CD4-positive, alpha-beta T cell treated with Interleukin-6 for 4 hours (primary cell): ENCODE measurements around the gene CCDC47.
"Not testable (repeated sequence)": the region's sequence is repeated elsewhere in the genome, so short reads cannot be mapped to it uniquely, and the experiment has no call there.

Experiments
- DNase-seq: peaks from one replicate; pipeline ENCODE4 v3.0.0-alpha.2; 2020; ENCODE audit warnings: mixed read lengths

CCDC47 gene, protein sequence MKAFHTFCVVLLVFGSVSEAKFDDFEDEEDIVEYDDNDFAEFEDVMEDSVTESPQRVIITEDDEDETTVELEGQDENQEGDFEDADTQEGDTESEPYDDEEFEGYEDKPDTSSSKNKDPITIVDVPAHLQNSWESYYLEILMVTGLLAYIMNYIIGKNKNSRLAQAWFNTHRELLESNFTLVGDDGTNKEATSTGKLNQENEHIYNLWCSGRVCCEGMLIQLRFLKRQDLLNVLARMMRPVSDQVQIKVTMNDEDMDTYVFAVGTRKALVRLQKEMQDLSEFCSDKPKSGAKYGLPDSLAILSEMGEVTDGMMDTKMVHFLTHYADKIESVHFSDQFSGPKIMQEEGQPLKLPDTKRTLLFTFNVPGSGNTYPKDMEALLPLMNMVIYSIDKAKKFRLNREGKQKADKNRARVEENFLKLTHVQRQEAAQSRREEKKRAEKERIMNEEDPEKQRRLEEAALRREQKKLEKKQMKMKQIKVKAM

DNA sequence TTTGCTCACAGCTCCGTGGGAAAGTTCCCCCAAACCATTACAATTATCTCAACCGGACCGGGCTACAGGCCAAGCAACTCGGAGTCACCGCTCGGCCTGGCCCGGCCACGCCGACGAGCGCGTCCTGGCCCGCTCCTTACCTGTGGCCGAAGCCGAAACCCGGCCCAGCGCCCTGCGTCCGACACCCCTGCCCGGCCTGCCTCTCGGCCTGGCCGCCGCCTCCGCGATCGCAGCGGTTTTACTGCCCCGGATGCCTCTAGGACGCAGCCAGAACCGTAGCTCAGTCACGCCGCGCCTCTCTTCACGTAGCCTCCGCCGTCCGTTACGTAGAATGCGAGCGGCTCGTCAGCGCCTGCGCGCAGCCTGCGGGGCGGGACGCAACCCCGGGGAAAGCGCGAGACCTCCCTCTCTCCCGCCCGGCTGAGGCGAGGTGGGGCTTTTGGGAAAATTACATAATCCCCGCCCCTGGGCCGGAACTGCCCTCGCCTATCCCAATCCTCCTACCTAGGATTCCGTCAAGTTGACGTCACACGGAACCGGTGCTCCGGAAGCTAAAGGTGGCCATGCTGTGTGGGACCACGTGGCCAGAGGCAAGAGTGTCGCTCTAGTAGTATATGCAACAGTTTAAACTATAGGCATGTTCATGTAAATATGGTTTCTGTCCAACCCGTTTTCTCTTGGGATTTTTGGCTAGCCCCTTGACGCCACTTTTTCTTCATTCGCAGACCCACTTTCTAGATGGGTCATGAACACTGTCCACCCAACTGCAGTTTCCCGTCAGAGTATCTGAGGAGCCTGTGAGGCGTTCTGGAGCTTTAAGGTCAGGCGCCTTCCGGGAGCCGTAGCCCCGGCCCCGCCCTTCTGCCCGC lies at the start of gene CCDC47:
CCDC47 (minus strand) TSS at position 326 of the 869 bp plus-strand sequence. CDS start 7,422 bp downstream, outside the sequence.
- peak; percentile 99 for DNase-seq

DNA sequence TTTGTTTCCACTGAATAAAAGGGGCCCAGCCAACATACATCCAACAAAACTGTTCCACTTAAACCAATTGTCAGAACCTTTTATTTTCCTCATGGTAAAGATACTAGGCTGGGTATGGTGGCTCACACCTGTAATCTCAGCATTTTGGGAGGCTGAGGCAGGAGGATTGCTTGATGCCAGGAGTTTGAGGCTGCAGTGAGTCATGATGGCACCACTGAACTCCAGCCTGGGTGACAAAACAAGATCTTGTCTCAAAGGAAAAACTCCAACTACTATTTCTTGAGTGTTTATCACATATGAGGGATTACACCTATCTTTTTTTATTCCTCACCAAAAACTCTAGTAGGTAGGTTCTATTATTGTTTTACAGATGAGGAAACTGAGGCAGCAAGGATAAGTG lies 49.1 kb upstream of the CCDC47 start:
- DNase-seq, result no peak

DNA sequence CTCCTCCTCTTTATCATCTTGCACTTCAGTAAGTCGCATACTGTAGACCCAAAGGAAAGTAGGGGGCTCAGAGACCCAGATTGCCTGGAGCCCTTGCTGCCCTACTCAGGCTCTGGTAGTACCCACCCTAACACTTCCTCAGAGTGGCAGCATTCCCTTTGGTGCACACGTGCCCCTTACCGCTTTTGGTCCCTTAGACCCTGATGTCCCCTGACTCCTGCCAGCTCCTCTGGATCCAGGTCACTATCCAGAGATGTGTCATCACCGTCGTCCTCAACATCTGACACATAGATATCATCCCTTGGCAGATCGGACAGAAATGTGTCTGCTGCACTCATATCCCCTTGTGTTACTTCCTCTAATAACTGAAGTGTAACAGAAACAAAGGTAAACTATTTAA lies 48.4 kb upstream of the CCDC47 start:
- no peak for DNase-seq

DNA sequence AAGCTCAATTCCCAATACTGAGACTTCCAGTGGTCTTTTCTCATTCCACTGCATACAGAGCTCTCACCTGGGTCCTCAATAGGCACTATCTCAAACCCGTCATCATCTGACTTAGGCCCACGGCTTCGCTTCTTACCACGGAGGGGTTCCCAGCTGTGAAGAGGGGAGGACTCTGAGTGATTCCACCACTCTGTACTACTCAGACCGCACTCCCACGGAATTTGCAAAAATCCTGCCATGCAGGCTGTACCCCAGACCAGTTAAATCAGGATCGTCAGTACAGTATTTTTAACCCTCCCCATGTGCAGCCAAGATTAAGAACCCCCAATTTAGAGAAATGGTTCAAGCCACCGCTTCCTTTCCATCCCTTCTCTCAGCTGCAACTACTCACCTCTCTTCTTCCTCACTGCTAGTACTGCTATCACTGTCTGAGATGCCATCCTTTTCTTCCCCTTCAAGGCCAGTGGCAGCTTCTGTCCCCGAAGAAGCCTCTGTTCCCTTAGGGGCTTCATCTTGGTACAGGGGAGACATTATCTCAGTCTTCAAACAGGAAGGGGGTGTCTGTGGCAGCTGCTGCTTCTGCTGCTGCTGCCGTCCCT lies 47.7 kb upstream of the CCDC47 start:
- DNase-seq, result no peak

DNA sequence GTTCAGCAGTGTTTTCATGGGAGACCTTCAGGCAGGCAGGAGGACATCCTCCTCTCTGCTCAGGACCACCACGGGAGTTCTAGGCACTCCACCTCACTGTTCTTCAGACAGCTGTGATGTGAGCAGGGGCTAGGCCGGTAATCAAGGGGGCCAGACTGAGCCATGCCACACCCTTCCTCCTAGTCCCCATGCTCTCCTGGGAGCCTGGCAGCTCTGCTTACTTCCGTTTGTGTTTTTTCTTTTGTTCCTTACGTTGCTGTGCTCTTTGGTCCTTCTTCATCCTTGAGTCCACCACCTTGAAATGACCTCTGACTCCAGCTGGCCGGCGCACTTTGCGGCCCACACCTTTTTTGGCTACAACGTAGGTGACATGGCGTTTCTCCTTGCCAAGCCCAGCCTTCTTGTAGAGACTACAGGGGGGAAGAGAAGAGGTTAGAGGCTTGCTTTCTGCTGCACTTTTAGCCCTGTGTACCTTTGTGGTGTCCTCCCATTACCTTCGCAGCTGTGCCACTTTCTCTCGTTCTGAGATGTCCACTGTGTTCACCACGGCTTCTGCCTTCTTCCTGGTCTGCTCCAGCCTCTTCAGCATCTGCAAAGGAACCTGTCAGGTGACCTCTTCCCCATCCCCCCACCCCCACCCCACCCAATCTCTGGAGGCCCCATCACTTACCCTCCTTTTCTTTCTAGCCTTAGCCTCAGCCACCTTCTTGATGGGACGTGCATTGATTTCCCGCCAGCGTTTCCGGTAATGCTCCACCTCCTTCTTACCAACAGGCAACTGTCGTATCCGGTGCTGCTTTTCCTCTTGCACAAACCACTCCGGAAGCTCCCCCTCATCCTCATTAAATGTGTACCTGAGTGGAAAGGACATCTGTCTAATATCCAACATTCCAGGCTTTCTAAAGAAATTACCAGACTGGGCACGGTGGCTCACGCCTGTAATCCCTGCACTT lies 46.5 kb upstream of the CCDC47 start:
- peak; percentile 34 for DNase-seq

DNA sequence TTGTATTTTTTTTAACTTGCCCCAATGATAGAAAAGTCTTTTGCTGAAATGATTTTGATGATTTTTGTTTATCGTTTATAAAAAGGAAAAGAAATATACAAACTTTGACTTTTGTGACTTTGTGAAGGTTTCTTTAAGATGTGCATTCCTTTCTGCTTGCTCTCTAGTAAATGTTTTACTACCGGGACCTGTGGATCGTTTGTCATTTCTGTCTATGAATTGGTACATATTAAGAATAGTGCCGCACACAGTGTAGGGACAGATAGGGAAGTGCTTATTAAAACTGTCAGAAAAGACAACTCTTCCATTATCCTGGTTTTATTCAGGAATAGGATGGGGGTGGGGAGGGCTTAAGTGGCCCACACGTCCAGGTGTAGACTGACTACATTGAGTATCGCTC lies 45.7 kb upstream of the CCDC47 start:
- no peak for DNase-seq

DNA sequence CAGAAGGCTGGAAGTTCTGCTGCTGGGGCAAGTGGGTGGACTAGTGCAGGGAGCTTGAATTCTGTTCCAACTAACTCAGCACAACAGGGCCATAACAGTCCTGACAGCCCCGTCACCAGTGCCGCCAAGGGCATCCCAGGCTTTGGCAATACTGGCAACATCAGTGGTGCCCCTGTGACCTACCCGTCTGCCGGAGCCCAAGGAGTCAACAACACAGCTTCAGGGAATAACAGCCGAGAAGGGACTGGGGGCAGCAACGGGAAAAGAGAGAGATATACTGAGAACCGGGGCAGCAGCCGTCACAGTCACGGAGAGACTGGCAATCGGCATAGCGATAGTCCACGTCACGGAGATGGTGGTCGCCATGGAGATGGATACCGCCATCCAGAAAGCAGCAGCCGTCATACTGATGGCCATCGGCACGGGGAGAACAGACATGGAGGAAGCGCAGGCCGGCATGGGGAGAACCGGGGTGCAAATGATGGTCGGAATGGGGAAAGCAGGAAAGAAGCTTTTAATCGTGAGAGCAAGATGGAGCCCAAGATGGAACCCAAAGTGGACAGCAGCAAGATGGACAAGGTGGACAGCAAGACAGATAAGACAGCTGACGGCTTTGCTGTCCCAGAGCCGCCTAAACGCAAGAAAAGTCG lies 44.5 kb upstream of the CCDC47 start:
- no peak for DNase-seq

DNA sequence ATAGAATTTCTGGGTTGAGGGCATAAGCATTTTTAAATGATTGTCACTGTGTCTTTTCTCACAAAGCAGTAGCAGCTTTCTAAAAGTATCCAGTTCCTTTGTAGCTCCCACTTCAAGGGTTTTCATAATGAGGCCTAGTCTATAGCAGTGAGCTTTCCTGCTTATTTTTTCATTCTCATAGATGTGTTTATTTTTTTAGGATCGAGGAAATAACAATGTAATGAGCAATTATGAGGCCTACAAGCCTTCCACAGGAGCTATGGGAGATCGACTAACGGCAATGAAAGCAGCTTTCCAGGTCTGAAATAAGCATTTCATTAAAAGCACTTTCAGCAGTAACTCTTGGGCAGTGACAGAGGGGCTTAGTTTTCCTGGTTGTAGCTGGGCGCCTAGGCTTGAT lies 43.3 kb upstream of the CCDC47 start:
- DNase-seq, result no peak

DNA sequence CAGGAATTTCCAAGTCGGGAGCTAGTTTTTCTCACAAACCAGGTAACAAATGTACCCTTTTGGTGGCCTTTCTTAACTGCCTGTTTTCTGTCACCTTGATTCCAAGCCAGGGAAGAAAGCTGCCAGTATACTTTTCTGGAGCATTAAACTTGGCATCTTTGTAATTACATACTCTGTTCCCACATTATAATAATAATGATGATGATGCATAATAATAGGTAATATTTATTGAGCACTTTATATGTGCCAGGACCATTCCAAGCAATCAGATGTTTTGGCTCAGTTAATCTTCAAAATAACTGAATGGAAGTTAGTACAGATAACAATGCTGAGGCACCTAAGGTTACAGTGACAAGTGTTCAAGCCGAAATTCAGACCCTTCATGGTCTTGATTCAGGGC lies 42.7 kb upstream of the CCDC47 start:
- no peak for DNase-seq

DNA sequence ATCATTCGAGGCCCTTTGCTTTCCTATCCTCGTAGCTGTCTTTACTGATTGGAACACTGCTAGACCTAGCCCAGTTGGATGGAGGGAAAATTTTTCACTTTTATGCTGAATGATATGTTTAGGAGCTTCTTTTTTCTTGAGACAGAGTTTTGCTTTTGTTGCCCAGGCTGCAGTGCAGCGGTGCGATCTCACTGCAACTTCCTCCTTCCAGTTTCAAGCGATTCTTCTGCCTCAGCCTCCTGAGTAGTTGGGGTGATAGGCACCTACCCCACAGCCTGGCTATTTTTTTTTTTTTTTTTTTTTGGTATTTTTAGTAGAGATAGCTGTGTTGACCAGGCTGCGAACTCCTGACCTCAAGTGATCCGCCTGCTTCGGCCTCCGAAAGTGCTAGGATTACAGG lies 36.6 kb upstream of the CCDC47 start:
- no peak for DNase-seq

DNA sequence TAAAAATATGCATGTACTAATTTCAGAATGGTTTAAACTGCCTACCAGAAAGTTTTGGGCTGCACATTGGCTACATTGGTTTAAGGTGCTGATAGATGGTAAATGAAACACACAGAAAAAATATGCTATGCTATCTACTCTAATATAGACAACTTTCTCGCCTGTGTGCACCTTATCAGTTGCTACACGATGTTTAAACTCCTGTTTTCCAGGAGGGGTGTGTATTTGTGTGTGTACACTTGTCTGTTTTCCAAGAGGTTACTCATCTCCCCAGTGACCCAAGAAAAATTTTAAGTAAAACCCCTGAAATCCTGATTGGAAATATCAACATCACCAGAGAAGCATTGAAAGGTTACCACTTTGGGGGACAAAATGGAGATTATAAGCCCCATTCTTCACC lies 32.2 kb upstream of the CCDC47 start:
- no peak for DNase-seq

DNA sequence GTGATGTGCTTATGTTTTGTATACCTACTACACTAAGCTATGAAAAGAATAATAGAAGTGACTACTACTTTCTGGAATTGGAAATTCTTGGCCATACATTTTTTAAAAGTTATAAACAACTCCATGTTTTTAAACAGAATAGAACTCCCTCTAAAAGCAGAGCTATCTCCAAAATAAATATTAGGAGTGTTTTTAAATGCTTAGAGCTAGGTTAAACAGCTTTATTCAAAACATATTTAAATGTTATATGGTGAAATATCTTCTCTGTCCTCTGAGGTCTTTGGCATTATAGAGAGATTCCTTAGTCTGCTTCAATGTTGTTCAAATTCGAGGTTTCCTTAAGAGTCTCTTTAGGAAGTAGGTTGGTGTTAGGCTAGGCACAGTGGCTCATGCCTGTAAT lies 30.9 kb upstream of the CCDC47 start:
- DNase-seq, result no peak

DNA sequence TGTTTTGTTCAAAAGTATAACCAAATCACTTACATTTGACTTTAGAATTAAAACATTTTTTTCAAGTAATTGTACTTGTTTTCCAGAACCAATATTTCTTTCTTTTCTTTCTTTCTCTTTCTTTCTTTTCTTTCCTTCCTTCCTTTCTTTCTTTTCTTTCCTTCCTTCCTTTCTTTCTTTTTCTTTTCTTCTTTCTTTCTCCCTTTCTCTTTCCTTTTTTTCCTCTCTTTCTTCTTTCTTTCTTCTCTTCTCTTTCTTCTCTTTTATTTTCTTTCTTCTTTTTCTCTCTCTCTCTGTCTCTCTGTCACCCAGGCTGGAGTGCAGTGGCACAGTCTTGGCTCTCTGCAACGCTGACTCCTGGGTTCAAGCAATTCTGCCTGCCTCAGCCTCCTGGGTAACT lies 27.4 kb upstream of the CCDC47 start:
- DNase-seq, result no peak

DNA sequence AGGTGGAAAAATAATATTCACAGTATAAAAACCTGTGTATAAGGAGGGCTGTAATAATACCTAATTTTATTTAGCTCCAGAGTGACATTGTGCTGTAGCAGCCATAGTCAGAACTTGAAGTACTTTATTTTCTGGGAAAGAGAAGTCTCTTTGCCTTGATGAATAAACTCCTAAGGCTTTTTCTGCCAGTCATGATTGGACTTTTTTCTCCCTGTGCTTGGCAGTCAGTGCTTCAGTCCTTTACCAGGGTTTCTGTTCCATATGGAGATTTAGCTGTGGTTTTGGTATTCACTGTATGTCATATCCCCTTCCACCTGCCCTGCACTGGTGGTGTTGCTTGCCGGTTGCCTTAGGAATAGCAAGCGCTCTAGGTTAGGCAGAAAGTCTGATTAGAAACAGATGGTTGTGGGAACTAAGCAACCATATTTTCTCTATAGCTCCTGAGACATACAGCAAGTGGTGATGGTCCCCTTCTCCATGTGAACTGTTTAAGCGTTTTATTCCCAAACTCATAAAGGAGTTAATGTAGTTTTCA lies 25.2 kb upstream of the CCDC47 start:
- no peak for DNase-seq

DNA sequence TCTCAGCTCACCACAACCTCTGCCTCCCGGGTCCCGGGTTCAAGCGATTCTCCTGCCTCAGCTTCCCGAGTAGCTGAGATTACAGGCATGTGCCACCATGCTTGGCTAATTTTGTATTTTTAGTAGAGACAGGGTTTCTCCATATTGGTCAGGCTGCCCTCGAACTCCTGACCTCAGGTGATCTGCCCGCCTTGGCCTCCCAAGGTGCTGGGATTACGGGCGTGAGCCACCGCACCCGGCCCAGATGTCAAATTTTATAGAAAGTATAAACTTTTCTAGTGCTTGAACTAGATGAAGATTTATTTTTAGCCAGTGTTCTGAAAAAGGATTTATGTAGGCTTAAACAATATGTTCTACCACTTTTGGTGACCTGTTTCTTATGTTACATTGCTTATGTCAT lies 23.0 kb upstream of the CCDC47 start:
- not testable (repeated sequence) for DNase-seq

DNA sequence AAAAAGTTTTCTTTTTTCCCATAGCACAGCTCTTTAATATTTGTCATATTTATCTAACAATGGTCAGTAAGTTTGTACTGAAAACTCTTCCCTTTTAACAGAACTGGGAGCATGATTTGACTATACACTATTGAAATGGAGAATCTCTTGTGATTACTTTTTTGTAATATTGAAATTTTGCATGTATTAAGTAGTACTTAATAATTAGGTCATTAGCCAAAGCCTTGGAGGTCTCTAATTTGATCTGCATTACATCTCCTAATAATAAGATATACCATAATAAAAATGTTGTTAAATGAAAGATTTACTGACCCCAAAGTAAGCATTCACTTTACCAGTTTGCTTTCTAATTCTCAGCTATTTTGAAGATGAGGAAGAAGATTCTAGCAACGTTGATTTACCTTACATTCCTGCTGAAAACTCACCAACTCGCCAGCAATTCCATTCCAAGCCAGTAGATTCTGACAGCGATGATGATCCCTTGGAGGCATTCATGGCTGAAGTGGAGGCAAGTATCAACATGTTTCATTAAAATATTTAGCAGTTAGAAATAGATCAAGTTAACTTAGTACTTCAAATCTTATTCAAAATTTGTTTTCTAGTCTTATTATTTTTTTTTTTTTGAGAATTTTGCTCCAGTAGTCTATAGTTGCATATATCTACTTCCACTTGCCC lies 18.8 kb upstream of the CCDC47 start:
- DNase-seq, result no peak

DNA sequence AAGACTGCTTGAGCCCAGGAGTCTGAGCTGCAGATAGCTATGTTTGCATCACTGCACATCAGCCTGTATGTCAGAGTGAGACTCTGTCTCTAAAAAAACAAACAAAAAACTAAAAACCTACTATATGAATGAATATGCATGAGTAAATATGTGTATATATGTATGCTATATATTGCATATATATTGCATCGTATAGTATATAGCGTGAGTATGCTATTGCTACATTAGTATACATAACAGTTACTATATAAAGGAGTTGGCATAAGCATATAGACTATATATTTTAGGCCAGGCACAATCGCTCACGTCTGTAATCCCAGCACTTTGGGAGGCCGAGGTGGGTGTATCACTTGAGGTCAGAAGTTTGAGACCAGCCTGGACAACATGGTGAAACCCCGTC lies 16.7 kb upstream of the CCDC47 start:
- DNase-seq, result no peak

DNA sequence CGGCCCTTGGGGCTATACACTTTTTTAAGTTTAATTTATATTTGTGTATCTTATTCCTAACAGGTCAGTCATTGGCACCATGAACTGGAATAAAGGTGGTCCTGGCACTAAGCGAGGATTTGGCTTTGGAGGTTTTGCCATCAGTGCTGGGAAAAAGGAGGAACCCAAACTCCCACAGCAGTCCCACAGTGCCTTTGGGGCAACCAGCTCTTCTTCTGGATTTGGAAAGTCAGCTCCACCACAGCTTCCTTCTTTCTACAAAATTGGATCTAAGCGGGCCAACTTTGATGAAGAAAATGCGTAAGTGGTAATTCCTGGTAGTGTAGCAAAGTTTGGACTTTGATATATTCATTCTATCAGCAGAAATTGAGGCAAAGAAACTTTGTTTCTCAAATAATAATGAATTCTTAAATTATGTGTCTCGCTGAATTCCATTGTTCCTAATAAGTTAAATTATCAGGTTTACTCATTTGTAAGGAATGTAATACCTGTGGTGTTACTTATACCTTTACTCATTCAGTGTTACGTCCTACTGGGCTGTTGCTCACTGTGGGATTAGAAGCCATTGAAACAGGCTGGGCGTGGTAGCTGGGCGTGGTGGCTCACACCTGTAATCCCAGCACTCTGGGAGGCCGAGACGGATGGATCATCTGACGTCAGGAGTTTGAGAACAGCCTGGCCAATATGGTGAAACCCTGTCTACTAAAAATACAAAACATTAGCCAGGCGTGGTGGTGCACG lies 13.7 kb upstream of the CCDC47 start:
- no peak for DNase-seq

DNA sequence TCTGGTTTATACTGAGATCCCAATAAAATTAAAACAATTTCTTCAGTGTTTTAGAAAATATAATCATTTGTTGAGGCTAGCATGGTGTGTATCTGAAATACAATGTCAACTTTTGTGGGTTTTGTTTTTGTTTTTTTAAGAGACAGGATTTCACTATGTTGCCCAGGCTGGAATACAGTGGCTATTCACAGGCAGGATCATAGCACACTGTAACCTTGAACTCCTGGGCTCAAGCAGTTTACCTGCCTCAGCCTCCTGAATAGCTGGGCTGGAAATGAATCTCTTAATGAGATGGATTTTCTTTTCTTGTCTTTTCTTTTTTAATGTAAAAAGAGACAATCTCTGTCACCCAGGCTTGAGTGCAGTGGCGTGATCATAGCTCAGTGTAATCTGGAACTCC lies 12.7 kb upstream of the CCDC47 start:
- no peak for DNase-seq

DNA sequence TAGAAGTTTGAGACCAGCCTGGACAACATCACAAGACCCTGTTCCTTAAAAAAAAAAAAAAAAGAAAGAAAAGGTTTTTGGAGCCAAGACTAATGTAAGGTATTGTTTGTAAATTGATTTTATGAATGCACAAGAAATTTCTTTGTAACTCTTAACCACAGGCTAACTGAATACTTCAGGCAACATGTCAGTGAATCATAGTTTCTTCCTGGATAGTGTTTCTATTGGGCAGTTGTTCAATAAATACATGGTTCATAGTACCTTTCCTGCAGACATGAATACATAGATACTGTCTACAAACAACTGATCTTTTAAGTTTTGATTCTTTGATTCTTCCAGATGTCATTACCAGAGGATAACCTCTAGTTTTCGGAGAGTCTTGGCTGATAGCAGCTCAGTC lies 12.2 kb upstream of the CCDC47 start:
- no peak for DNase-seq
